Stimulated activated CD4-positive, alpha-beta T cell treated with anti-CD3 and anti-CD28 coated beads, Interleukin-15, amount 100 ng/mL, for 24 hours (primary cell): ENCODE measurements around the gene UROC1.

Experiments used
- DNase-seq: peaks from one replicate; pipeline ENCODE4 v3.0.0-alpha.2; 2020

Gene UROC1

GRCh38 chr3:126438186-126438585, 79.4 kb downstream of the UROC1 start:
- no peak for DNase-seq

GRCh38 chr3:126436826-126437717, 80.5 kb downstream of the UROC1 start:
- DNase-seq, result no peak

- no peak for DNase-seq
Observed at GRCh38 chr3:126435456-126436315, 81.9 kb downstream of the UROC1 start.

GRCh38 chr3:126434931-126435411, 82.6 kb downstream of the UROC1 start:
- DNase-seq, result no peak

- DNase-seq, result no peak
Observed at GRCh38 chr3:126434264-126434590, 83.3 kb downstream of the UROC1 start.

- no peak for DNase-seq
Observed at GRCh38 chr3:126433496-126434263, 83.9 kb downstream of the UROC1 start.

- no peak for DNase-seq
Observed at GRCh38 chr3:126433105-126433430, 84.5 kb downstream of the UROC1 start.

- no peak for DNase-seq
Observed at GRCh38 chr3:126432361-126433104, 85.0 kb downstream of the UROC1 start.
